Hair follicle dermal papilla cell (primary cell): ENCODE measurements around the gene MBOAT2. TPM values are rescaled to one million over a fixed set of nuclear protein-coding genes. Genes with fewer than 3 reads are reported as not detected.

Source experiments
- total RNA-seq: library from RNA; depleted of rRNA; stranded (reverse); fragments of >200 nt; gene quantifications from 2 replicates; pipeline ENCODE4 v1.2.3, GENCODE V29; 2012

The MBOAT2 gene, protein sequence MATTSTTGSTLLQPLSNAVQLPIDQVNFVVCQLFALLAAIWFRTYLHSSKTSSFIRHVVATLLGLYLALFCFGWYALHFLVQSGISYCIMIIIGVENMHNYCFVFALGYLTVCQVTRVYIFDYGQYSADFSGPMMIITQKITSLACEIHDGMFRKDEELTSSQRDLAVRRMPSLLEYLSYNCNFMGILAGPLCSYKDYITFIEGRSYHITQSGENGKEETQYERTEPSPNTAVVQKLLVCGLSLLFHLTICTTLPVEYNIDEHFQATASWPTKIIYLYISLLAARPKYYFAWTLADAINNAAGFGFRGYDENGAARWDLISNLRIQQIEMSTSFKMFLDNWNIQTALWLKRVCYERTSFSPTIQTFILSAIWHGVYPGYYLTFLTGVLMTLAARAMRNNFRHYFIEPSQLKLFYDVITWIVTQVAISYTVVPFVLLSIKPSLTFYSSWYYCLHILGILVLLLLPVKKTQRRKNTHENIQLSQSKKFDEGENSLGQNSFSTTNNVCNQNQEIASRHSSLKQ
- 53.8 and 63.0 TPM in 2 replicates for total RNA-seq

DNA sequence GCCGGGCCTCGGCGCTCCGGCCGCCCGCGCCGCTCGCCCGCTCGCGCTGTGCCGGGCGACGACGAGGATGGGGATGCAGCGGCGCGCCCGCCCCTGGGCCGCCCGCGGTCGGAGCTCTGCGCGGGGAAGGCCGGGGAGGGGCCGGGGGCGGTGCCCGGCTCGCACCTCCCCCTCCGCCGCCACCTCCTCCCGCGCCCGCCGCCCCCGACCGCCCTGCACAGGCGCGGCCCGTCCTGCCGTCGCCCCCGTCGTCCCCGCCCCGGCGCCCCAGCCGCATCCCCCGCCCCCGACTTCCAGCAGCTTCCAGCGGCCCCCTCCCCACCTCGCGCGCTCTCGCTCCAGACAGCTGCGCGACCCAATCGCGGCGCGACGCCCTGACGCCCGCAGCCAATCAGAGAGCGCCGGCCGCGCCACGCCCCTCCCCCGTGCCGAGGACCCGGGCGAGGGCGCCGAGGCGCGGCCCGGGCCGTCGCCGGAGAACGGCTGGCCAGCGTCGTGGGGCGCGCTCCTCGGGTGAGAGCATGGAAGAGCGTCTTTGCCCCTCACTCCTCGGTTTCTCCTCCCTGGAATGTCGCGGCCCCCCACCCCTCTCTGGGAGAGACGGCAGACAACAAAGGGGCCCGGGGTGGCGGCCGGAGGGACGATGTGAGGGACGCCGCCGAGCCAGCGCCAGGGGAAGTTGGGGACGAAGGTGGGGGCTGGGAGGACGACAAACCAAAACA is at the start of gene MBOAT2:
Gene MBOAT2 (minus strand): TSS at position 69 of the 722 bp plus-strand sequence. CDS start 70 bp downstream, outside the sequence.

DNA sequence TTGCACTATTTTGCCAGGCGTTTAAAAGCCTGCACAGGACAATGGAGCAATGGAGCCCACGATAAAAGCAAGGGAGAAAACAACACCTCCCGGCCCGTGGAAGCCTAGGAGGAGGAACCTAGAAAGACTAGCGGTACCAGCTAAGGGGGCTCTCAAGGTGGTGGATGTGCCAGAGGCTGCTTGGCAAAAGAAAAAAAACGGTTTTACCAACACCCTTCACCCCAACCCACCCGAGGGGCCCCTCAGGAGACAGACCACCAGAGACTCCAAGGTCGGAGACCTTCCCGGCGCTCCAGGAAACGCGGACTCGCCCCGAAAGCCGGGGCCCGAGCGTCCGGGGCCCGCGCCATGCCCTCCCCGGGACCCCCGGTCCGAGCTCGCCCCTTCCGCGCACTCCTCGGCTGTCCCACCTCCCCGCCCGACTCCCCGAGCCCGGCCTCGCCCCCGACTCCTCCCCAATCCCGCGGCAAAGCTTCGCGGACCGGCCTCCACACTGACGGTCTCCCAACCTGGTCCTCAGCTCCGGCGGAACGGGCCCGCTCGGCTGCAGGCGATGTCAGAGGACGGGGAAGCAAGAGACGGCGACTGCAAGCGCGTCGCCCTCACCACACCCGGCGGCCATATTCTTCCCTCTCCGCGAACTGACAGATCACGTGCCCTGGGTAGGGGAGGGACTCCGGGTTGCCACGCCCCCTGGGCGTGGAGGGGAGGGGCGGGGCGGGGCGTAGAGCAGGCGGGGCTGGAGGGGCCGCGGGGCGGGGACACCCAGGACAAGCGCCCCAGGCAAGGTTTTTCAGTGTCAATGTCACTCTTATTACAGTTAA is 166.3 kb downstream of the MBOAT2 start, which contains the start of gene KIDINS220:
Gene KIDINS220 (minus strand): TSS at position 643 of the 824 bp plus-strand sequence. CDS start 10,520 bp downstream, outside the sequence.

Other genes starting within 250 kb of the MBOAT2 start
- gene KIDINS220, start 166.1 kb downstream of the MBOAT2 start, total RNA-seq, result 91.6 and 109 TPM in 2 replicates
- 34.0 and 44.6 TPM in 2 replicates for gene ASAP2, start 203.1 kb upstream of the MBOAT2 start, total RNA-seq